Esophagus muscularis mucosa (tissue), 3 donors: ENCODE results near the gene CD22.

Experiments used
- POLR2A ChIP-seq: fragments of 450-650 bp; IDR thresholded peaks from one replicate; pipeline ENCODE4 v1.6.1; 2017; ENCODE audit warnings: antibody characterized with exemption, moderate library complexity, mild to moderate bottlenecking, low read depth
- TF ChIP-seq, protein P1 (sequence below), 3 experiments: fragments of 200-600 bp in 2 of 3; fragments of 450-650 bp in 1 of 3; sonication (generic) in 2 of 3; IDR thresholded peaks; one replicate each; pipeline ENCODE4 v1.5.1; 2017 to 2019; ENCODE audit warnings: antibody characterized with exemption in 3 of 3, mild to moderate bottlenecking in 2 of 3, moderate library complexity in 1 of 3

DNA sequence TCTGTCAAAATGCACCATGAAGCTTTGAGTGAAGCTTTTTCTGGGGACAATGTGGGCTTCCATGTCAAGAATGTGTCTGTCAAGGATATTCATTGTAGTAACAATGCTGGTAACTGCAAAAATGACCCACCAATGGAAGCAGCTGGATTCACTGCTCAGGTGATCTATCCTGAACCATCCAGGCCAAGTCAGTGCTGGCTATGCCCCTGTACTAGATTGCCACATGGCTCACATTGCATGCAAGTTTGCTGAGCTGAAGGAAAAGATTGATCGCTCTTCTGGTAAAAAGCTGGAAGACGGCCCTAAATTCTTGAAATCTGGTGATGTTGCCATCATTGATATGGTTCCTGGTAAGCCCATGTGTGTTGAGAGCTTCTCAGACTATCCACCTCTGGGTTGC is 54.5 kb downstream of the CD22 start:
- no peak for TF ChIP-seq POLR2A
- TF ChIP-seq, protein P1, sequence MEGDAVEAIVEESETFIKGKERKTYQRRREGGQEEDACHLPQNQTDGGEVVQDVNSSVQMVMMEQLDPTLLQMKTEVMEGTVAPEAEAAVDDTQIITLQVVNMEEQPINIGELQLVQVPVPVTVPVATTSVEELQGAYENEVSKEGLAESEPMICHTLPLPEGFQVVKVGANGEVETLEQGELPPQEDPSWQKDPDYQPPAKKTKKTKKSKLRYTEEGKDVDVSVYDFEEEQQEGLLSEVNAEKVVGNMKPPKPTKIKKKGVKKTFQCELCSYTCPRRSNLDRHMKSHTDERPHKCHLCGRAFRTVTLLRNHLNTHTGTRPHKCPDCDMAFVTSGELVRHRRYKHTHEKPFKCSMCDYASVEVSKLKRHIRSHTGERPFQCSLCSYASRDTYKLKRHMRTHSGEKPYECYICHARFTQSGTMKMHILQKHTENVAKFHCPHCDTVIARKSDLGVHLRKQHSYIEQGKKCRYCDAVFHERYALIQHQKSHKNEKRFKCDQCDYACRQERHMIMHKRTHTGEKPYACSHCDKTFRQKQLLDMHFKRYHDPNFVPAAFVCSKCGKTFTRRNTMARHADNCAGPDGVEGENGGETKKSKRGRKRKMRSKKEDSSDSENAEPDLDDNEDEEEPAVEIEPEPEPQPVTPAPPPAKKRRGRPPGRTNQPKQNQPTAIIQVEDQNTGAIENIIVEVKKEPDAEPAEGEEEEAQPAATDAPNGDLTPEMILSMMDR (IDR thresholded peaks at IDR 0.05), result no peak
